OCI-M2 (cell line): ENCODE results near the gene LATS1.
"Not testable (repeated sequence)": the region's sequence is repeated elsewhere in the genome, so short reads cannot be mapped to it uniquely, and the experiment has no call there.

Experiments used
- DNase-seq: peaks from one replicate; lab custom pipeline; 2025; ENCODE audit not compliant: unreplicated experiment; lab: John Stamatoyannopoulos, UW

The LATS1 gene

GRCh38 chr6:149672265-149672664 lies 45.6 kb downstream of the LATS1 start:
- not testable (repeated sequence) for DNase-seq

DNA sequence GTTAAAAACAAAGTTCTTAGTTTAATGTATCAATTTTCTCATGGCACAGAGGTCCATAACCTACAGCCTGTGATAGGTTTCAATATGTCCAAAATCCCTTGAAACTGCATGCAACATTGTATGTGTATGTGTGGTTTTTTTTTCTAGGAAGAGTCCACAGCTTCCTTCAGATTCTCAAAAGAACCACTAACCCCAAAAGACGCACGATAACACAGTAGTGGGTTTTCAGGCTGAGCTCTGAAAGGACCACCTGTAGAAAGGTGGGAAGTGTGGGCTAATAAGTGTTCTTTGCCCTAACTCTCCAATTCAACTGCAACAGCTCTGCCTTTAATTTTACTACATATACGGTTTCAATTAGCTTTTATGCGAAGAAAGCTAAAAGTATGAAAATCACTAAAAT lies 57.9 kb downstream of the LATS1 start:
- DNase-seq = no peak

DNA sequence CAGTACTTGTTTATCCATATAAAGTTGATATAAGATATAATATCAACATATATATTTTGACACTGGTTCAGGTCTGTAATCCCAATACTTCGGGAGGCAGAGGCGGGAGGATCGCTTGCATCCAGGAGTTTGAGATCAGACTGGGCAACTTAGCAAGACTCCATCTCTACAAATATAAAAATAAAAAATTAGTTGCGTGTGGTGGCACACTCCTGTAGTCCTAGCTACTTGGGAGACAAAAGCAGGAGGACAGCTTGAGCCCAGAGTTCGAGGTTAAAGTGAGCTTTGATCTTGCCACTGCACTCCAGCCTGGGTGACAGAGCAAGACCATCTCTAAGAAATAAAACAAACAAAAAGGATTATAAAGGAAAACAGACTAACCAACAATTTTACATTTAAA lies 60.5 kb downstream of the LATS1 start:
- DNase-seq = no peak

- DNase-seq = no peak
Observed at GRCh38 chr6:149651056-149651455, 66.8 kb downstream of the LATS1 start.

DNA sequence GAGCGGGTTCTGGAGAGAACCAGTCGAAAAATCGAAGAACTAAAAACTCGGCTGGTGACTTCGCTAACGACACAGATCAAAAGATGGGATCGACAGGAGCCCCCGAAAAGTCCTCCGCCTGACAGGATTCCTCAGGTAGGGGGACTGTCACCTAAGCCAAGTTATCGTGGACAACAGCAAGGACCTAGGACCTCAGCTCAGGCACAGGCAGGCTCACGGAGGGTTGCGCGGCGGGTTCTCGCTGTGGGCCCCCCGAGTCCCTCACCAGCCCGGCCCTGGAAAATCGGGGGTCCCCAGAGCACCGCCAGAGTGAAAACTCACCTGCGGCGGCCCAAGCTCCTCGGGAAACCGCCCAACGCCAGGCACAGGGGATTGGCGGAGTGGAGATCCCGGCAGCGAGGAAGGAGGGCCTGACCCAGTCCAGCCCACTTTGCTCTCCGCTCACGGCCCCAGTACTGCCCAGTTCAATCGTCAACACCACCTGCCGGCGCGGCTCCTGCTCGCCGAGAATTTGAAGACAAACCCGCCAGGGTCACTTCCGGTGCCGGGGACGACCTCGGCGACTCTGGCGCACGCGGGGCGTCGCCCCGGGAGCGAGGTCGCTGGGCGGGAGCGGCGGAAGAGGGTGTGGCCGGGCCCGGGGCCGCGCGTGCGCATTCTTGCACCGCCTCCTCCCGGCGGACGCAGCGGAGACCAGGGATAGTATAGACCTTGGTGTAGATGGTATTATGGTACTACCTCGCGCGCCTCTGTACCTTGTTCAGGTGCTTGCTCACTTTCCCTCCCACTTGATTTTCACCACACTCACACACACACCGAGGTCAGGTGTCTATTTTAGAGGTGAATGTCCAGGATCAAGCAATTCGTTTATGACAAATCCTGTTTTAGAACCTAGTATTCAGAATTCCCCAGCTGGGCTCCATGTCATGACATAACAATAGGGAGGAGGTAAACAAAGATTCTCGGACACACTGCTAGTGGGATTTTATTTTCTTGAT lies 69.5 kb downstream of the LATS1 start, which contains the start of gene KATNA1:
KATNA1 (minus strand) TSS at position 567 of the 998 bp plus-strand sequence. CDS start 10,167 bp downstream, outside the sequence.
- peak; percentile 85 for DNase-seq

DNA sequence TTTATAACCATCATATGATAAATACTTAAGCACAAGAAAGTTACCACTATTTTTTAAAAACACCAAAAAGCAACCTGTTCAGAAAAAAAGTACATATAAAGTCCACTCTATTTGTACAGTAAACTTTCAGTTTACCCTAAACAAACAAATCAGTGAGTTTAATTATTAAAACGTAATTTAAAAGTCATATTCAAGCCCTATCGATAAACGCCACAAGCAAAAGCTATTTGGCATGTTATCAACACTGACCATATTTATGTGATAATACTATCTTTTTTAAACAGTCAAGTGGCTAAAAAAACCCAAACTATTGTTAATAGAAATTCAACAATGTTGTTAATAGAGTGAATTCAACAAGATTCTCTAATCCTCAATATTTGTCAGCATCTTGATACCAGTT lies 71.3 kb downstream of the LATS1 start:
- no peak for DNase-seq

DNA sequence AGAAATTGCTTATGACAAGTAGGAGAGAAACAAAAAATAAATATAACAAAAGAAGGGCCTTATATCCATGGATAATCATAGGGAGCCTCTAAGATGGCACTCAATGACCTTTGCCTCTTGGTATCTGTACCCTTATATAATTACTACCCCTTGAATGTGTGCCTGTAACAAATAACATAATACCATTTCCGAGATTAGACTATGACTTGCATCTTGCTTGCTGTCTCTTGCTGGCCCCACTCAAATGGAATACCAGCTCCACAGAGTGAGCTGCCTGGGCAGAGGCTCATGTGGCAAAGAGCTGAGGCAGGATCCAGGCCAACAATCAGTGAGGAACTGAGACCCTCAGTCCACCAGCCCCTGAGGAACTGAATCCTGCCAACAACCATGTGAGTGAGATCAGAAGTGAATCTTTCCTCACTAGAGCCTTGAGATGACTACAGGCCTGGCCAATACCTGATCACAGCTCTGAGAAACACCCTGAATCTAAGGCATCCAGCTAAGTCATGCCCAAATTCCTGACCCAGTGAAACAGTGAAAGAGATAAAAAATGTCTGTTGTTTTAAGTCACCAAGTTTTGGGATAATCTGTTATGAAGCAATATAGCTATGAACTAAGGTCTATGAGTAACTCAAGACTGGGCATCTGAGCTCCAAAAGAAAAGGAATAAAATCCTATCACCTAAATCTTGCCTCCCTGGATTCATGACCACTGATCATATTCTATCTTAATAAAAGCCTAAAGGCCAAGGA lies 74.9 kb downstream of the LATS1 start:
- DNase-seq = no peak

DNA sequence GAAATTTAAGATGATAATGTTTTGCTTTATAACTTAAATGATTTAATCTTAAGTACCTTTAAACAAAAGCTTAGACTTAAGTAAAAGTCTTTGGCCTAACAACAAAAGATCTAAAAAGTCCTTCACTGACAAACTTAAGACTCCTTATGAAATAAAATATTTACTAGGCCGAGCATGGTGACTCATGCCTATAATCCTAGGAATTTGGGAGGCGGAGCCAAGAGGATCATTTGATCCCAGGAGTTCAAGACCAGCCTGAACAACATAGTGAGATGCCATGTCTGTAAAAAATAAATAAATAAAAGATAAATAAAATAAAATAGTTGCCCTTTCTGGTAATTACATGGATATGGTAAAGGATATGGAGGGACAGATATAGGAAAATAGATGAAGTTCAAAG lies 81.8 kb downstream of the LATS1 start:
- DNase-seq = no peak

DNA sequence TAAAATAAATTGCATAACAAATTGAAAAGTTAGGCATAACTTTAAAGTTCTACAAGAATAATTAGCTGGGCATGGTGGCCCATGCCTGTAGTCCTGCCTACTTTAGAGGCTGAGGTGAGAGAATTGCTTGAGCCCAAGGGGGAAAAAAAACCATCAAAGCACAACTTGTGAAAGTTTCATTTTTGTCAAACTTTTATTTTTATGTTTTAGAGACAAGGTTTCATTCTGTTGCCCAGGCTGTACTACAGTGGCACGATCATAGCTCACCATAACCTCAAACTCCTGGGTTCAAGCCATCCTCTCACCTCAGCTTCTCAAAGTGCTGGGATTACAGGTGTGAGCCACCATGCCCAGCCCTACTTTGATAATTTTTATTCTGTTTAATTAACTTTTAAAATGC lies 83.6 kb downstream of the LATS1 start:
- no peak for DNase-seq

- no peak for DNase-seq
Observed at GRCh38 chr6:149628875-149629510, 88.9 kb downstream of the LATS1 start.

- DNase-seq = no peak
Observed at GRCh38 chr6:149627672-149628071, 90.2 kb downstream of the LATS1 start.

GRCh38 chr6:149615805-149616204 lies 102.1 kb downstream of the LATS1 start:
- DNase-seq = no peak

DNA sequence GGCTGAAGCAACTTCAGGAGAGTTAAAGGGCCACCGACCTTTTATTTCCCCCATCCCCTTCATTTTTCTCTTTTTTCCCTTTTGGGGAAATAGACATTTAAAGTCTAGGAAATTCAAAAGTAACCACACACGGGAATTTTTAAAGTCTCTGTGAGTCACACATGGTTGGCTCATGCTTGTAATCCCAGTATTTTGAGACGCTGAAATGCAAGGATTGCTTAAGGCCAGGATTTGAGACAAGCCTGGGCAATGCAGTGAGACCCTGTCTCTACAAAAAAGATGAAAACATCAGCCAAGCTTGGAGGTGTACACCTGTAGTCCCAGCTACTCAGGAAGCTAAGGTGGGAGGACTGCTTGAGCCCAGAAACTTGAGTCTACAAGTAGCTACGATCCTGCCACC lies 103.6 kb downstream of the LATS1 start:
- DNase-seq = no peak

GRCh38 chr6:149608381-149608982 lies 109.4 kb downstream of the LATS1 start:
- DNase-seq = no peak
